NCI-H128 (cell line): ENCODE measurements around the gene ARG1.

Source experiments
- DNase-seq: peaks from one replicate; lab custom pipeline; 2025; ENCODE audit not compliant: unreplicated experiment; lab: John Stamatoyannopoulos, UW

The ARG1 gene

DNA sequence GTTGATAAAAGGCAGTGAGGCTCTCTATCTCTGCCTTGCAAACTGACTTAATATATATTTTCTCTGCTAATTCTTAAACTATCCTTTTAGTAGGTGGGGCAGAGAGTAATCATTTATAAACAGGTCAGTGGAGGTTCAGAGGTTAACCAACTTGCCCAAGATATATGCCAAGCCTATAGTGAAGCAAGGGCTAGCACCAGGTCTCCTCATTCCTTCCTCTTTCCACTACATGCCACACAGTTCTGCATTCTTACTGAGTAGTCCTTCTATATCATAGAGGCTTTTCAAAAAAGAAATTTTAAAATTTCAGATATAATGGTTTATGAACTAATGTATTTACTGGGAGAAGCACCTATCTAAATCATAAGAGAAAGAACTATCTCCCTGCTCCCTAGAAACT is 8.5 kb downstream of the ARG1 start:
- no peak for DNase-seq

DNA sequence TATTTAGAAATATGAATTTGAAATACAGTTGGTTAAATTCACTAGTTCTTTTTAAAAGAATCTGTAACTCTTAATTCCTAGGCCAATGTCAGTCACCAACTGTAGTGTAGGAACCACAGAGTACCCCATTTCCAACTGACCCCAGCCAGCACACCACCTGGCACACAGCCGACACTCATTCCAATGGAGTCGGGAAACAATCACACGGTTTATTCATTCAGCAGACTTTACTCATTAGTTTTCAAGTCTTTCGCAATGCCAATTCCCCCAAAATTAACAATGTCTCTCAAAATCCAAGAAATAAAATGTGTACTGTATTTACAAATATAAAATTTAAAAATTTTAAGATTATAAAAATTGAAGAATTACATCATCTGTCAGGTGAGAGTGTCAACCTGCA is 13.5 kb downstream of the ARG1 start:
- no peak for DNase-seq

DNA sequence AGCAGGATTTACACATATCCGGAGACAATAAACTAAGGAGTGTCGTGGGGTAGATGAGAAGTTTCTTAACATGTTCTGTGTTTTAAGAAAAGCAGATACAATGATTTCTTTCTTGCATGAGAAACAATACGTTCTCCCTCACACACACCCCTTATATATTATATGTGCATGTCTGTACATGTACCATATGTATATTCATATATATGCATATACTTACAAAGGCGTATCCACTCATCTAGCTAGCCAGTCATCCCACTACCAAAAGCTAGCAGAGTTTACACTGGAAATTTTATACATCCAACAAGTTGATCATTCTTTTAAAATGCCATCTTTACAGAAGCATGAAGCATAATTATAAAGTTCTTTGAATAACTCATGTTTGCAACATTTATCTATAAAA is 14.9 kb downstream of the ARG1 start:
- DNase-seq: no peak

DNA sequence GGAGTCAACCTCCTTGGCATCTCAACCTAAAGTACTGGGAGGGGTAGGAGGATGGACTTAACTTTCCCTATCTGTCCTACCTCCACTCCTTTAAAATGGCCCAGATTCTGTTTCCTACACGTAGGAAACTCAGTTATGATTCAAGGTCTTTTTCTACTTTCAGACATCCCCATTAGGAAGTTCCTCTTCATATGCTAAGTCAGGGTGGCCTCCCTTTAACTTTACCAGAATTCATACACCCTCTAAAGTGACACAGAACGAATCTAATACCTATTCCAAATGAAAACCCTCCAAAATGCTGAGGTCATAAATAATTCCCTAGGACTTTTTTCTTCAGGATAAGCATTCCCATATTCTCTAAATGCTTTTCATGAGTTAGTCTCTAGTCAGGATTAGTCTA is 15.6 kb downstream of the ARG1 start:
- DNase-seq: no peak

DNA sequence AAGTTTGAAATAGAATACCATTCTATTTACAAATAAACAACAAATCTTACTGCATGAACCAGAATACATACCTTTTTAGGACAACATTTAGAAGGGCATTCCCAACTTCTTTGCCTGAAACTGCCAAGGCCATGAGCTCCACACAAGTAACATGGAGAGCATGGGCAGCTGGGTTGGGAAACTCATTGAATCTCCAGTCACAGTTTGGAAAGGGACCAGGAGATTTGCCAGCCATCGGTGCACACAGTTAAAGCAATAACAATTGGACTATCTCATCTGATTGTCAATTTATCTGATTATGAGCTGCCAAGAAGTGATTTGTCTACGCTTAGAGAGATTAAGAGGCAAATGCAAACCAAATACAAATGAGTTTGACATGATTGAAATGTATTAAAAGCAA is 19.9 kb downstream of the ARG1 start:
- DNase-seq: no peak

DNA sequence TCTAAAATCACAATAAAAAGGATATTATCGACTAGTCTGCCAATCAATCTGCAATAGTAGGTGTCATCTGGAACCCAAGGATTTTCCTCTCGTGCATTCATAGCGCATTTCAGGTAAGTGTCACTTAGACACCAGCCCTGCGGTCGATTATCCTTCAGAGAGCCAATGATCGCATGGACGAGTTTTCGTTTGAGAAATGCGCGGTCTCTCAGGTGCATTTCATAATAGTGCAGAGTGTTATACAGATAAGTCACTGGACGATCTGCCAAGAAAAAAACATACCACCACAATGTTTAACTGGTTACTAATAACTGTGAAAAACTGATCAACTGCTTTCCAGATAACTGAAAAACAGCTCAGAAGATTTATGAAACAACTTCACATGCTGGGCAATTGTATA is 21.0 kb downstream of the ARG1 start:
- DNase-seq: no peak

DNA sequence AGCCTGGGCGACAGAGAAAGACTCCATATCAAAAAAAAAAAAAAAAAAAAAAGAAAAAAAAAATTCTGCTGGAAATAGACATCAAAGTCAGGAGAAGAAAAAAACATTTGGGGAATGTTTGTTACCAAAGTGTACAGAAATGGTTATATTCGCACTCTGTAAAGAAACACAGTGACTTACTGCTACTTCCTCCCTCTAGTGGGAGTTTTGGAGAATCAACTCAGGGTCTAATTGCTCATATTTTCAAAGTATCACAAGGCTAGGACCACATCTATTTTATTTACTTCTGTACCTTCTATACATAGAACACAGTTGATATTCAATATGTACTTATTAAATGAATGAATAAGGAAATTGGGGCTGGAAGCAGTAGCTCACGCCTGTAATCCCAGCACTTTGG is 24.4 kb downstream of the ARG1 start:
- no peak for DNase-seq

DNA sequence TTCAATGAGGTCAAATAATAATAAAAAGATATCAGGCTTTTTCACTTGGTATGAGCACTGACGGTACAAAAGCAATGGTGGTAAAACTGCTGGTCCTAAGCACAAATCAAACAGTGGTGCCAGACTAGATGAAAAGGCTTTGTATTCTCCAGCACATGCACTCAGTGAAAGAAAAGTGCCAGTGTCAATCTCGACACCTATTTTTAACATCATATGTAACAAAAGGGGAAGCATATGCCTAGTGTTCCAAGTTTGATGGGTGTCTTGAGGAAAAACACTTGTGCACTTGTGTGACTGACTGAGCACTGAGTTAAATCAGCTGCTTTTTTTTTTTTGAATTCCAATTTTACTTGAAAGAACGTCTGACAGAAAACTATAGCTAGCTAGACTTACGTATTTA is 27.7 kb downstream of the ARG1 start:
- no peak for DNase-seq

DNA sequence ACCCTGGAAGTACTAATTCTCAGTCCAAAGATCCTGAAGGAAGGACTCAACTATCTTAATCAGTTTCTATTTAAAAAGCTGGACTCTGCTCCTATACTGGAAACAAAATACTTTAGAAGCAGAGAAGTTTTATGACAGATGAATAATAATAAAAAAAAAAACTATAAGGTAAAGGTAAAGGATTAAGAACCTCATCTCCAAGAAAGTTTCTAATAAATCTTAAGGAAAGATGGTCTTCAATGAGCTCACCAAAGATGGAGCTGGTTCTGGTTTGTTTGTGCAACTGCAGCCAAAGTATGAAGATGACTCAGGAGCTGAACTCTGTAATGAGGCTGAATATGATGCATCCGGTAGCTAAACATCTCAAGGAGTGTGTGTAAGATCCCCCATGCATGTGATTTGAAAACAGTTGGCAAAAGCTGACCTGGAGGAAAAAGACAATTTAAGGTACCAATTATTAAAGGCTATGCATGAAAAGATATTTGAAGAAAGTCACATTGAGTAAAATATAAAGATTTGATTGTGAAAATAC is 29.8 kb downstream of the ARG1 start:
- no peak for DNase-seq

DNA sequence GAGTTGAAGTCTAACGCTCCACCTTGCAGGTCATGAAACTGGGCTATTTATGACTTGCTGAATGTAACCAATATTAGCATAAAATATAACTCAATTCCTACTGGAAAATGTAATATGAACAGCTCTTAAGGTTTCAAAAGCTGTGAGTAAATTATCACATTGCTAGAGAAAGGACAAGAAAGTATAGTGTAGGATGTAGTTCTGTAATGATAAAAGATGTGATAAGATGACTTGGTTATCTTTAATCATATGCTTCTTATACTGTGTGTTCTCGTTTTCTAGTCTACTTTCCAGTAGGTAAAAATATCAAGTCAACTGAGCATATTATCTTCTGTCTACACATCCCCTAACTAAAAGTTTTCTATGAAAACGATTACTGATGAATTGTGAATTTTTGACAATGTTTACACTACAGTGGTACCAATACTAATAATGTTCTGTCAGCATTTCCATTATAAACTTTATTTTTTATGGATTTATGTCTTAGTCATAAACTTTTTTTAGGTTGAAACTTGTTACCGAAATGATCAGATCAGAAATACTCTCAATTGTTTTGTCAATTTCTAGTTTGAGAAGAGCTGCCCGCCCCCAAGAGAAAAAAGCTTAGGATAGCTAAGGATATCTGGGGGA is 40.4 kb downstream of the ARG1 start:
- no peak for DNase-seq

DNA sequence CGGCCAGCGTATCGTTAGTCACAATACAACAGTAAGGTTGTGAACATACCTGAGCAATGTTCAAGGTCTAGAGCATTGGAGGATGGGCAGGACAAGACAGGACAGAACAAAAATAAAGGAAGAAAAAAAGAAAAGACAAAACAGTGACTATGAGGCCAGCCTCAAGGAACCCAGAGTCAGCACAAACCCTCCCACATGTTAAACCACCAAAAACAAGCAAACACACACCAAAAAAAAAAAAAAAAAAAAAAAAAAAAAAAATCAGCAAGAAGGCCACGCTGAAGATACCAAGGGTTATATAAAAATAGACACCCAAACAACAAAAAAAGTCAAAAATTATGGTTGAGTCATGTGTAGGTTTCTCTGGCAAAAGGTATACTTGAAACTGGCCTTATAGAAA is 42.2 kb downstream of the ARG1 start:
- DNase-seq: no peak

DNA sequence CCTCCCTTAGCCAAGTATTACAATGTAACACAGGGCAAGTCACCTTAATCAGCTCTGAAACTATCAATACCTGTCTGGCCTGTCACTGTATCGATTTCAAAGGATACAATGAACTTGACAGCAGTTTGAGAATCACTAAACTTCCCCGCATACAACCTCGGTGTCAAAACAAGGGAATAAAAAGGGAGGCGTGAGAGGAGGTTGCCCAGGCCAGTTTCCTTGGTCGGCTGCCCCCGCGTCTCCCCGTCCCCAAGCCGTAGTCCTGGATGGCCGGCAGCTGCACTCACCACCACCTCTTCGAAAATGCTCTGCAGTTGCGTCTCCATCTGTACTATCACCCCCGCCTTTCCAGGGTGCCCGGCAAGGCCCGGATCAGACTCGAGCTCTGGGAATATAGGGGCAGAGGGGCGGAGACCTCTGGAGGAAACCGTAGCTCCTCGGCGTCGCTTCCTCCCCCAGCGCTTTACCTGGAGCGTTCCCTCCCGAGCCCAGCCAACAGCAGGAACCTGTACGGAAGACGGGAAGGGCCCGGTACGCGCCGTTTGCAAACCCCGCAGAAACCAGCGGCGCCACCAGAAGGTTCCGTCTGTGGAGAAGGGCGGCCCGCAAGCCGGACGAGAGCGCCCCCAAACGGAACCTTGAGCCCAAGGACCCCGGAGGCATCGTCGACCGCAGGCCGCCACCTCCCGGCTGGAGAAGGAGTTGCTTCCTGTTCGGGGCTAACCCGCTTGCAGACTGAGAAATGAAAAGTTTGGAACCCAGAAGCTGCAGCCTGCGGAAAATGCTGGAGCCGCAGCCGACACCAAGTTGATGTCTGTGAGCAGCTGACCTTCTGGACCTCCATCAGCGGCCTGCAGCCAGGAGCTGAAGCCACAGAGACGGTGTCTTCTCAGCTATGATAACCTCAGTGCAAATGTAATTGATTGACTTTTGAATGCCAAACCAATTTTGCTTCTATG is 55.0 kb downstream of the ARG1 start, which contains the start of gene MED23:
TSS of gene MED23 (minus strand) at position 519 of the 959 bp plus-strand sequence. CDS start at position 326, 193 bp downstream.
- peak; percentile 92 for DNase-seq

DNA sequence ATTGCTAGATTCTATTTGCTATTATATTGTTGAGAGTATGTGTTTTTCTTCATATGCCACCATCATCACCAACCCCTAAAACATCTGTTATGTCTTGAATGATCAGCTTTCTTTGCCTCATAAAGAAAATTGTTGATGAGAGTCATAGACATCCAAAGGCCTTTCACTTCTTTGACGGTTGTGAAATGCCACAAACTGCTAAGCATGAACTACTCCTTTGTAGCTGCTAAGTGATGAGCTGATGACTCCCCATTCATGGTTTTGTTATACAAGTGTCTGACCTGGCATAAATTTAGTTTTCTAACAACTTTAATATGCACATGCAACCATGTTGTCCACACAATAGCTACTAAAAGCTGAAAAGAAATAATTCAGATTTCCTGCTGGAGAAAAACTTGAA is 55.7 kb downstream of the ARG1 start:
- no peak for DNase-seq

DNA sequence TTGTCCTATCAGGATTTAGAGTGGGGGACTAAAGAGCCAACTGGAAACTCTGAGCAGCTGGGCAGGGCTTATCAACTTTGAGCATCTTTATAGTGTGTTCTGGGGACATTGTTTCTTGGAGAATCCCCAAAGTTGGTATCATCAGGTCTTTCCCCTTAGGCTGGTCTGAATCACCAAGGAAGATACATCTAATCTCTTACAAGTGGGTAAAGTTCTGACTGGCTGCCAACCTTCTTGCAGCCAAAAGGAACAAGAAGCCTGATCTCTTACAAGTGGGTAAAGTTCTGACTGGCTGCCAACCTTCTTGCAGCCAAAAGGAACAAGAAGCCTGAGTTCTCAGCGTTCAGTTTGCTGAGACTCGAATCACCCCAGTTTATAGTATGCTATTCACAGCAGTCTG is 56.6 kb downstream of the ARG1 start:
- no peak for DNase-seq

DNA sequence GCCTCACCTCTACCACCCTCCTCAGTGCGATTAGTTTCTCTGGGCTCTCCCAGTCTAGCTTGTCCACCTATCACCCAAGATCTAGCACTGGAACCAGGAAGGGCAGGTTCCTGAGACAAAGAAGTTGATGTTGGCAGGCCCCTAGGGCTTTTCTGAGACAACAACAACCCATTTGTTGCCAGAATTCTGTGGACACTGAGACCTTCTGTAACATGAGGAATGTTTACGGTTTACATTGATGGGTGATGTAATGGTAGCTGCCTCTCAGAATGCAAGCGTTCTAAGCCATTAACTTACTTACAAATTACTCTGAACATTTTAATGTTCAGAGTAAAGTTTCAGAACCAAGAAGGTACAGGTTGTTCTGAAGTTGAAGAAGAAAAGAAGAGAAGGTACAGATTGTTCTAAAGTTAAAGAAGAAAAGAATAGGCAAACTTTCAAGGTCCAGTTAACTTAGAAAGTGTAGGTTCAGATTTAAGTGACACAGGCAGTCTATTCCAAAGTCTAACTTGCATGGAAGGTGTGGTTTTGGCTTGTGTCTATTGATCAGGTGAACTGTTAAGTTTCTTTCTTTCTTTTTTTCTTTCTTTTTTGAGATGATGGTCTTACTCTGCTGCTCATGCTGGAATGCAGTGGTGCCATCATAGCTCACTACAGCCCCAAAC is 58.7 kb downstream of the ARG1 start:
- DNase-seq: no peak
